ENCODE data around the gene GCNA. TPM values are rescaled to one million over a fixed set of nuclear protein-coding genes. Genes with fewer than 3 reads are reported as not detected.

Gene GCNA, protein sequence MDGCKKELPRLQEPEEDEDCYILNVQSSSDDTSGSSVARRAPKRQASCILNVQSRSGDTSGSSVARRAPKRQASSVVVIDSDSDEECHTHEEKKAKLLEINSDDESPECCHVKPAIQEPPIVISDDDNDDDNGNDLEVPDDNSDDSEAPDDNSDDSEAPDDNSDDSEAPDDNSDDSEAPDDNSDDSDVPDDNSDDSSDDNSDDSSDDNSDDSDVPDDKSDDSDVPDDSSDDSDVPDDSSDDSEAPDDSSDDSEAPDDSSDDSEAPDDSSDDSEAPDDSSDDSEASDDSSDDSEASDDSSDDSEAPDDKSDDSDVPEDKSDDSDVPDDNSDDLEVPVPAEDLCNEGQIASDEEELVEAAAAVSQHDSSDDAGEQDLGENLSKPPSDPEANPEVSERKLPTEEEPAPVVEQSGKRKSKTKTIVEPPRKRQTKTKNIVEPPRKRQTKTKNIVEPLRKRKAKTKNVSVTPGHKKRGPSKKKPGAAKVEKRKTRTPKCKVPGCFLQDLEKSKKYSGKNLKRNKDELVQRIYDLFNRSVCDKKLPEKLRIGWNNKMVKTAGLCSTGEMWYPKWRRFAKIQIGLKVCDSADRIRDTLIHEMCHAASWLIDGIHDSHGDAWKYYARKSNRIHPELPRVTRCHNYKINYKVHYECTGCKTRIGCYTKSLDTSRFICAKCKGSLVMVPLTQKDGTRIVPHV
- 1 to 10 TPM; 2.7 to 3.5 TPM for total RNA-seq

DNA sequence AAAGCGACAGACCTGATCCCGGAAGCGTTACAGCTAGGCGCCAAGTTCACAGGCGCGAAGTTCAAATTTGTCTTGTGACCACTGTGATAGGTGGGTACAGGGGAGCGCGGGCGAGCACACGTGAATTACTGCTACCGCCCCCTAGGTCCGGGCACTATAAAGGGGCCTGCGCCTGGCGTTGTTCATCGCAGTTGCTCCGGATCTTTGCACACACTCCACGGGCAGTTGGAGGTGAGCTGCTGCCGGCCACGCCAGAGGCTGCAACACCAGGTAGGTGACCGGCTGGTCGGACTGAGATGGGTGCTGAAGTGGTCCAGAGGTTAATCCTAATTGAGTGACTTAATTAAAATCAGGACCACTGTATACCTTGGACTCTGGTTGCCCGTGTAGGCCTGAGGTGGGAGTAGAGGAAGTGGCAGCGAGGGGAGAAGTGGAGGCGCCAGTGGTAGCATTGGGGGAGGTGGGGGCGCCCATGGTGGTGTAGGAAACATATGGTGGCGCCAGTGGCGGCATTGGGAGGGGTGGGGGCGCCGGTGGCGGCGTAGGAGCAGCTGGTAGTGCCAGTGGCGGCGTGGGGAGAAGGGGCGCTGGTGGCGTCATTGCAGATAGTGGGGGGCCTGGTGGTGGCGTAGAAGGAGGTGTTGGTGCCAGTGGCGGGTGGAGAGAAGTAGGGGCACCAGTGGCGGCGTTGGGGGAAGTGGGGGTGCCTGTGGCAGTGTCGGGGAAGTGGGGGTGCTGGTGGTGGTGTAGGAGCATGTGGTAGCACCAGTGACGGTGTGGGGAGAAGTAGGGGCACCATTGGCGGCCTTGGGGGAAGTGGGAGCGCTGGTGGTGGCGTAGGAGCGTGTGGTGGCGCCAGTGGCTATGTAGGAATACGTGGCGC, at the start of gene GCNA:
Gene GCNA, plus strand, starts transcription at position 185 of the 883 bp plus-strand sequence. CDS start 2,385 bp downstream, outside the sequence.
- POLR2A ChIA-PET: no interaction called here
- CTCF ChIA-PET: no interaction called here

DNA sequence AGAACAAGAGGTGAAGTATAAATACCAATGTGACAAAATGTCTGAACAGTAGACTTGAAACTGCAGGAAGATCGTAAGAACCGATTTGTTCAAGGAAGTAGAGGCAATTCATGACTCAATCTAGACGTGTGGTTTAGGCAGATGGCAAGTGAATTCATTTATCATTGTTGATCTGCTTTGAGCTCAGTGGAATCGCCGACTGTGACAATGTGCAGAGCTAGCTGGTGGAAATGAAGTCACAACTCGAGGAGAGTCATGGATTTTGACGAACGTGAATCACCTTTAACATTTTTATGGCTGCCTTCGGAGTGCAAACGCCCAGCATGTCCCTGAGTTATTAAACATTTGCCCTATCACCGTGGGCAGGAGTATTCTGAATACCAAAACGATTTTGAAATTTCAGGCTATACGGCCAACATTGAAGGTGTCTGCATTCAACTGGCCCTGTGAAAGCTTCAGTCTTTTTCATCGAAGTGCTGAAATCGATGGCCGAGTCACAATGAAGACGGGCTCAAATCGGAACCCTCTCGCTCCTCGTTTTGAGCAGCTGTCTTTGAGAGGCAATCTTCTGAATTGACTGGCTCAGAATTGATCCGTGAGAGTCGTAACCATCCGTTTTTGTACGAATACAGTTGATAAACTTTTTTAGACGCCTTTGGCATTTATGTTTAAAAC, 46.0 kb upstream of the GCNA start:
- POLR2A ChIA-PET: interaction anchor here (0.5 to 4.7 kb wide), 9 partner anchors 11 to 281 kb away, joined by 3 to 61 read pairs (median 5); partner anchors contain the start of genes CXCR3, NONO and TAF1
- CTCF ChIA-PET: interaction anchor here (1.5 to 2.6 kb wide), 2 partner anchors 10 to 166 kb away, joined by 4 to 9 read pairs; partner anchors contain the start of gene TAF1

DNA sequence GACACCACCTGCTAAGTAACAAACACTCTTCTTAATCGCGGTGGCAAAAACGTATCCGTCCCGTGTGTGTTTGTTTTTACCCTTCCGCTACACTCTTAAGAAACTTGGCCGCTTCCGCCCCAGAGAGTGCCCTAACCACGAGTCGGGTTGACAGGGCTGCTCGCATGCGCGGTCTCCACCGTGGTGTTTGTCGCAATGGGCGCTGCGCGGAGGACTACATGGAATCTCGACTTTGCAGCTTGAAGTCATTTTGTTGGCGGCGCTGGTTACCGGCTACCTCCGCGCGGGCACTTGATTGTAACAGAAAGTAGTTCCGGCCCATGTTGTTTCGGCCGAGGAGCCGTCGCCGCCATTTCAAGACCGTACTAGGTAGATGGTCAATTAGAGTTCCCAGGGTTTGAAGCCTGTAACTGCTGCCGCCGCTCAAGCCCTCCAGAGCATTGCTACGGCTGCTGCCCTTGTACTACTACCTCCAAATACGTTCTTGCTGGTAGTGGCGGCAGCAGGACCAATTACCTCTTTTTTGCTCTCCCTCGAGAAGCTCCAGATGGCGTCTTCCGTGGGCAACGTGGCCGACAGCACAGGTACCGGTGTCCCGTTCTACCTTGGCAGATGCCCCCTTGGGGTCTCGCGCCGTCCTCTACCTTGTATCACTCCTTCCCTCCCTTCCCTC, 45.3 kb upstream of the GCNA start, which contains the start of gene OGT:
Gene OGT, plus strand, starts transcription at position 352 of the 673 bp plus-strand sequence. Its CDS starts 196 bp downstream, at position 548.
- ChIA-PET POLR2A (interaction anchor here (0.5 to 4.7 kb wide), 10 partner anchors 10 to 281 kb away, joined by 3 to 61 read pairs (median 6); partner anchors contain the start of genes CXCR3, NONO and TAF1), CTCF (interaction anchor here (1.5 to 2.6 kb wide), 2 partner anchors 9 to 167 kb away, joined by 4 to 9 read pairs; partner anchors contain the start of gene TAF1)

DNA sequence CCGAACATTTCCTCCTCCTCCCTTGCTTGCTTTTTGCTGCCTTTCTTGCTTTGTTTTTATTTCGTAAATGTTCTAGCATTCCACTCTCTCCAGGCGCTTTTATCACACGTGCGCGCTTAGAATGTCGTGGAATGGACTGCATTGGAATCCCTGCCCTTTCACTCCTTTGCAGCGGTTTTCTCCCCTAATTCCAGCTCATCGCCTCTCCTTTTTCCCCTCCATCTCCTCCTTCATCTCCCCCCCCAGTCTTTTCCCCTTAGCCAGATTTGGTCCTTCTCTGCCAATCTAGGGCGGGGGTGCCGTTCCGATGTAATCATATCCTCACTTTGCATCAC, 44.8 kb upstream of the GCNA start:
- CTCF ChIA-PET: interaction anchor here (1.4 to 2.6 kb wide), 2 partner anchors 9 to 83 kb away, joined by 5 to 9 read pairs; no protein-coding TSS in a partner anchor

DNA sequence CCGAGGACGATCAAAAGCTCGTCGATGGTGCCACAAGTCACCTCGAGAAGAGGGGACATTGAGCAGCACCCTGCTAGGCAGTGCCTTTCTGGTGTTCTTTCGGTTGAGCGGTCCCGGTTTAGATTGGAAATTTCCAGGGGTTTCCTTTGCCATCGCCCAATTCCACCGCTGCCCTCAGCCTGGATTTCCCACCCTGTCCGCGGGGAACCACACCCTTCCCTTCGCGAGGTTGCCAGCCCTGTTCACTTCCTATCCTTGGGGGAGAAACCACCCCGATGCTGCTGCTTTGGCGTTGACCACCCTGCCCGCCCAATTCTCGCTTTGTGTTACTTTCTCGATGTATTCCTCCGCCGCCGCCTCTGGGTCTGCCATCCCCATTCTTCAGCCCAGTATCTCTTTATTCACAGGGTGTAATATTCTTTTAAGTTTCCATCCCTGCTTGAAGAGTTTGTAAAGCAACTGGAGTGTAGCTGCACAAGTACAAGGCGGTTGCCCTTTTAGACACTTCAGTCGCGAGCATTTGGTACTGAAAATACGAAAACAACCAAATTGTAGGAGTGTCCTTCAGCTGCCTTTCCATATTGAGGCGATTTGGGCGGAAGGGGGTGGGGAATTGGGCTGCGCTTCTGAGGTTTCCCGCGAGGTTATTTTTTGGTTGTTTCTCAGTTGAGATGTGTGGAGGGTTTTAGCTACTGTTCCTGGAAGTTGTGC, 44.2 kb upstream of the GCNA start:
- ChIA-PET CTCF (interaction anchor here (1.4 to 2.6 kb wide), 2 partner anchors 8 to 83 kb away, joined by 5 to 9 read pairs; no protein-coding TSS in a partner anchor), POLR2A (interaction anchor here (0.5 to 4.7 kb wide), 8 partner anchors 9 to 337 kb away, joined by 3 to 61 read pairs (median 4); partner anchors contain the start of genes CXCR3, NONO and TAF1)

More for the DNA sequence above, 44.8 kb upstream of the GCNA start:
- POLR2A ChIA-PET: interaction anchor here (1.2 to 4.7 kb wide), 7 partner anchors 10 to 250 kb away, joined by 3 to 61 read pairs (median 6); partner anchors contain the start of genes CXCR3 and NONO

DNA sequence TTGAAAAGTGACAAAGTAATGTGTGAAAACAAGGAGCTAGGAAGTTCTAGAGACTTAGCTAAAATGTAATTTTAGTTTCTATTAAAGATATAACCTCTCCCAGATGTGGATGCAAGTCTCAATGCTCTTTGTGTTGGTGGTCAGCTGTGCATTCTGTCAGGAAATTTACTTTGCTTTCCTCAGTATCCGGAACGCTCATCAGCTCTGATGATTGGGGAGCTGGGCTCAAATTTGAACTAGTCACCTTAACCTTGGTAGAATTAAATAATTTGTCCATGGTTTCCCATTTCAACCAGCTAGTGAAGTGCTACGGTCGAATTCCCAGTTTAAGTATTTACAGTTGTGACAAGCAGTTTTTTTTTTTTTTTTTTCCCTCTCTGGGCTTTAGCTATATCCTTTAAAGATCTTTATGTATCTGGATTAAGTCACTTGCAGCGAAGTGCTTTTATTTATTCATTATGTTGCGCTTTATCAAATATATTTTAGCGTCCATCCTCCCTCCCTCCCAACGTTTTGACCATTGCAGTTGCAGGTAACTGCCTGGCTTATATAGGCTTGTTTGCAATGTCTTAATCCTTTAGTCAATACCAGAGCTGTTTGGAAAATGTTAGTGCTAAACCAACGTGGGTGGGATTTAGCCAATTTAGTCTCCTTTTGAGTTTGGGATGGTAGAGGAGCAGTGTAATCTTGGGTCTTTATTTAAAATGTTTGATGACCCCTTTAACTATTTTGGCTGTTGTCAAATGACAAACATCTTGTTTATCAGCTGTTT, 43.3 kb upstream of the GCNA start:
- ChIA-PET CTCF (interaction anchor here (1.4 kb wide), 1 partner anchor 82 kb away, joined by 5 read pairs; no protein-coding TSS in a partner anchor), POLR2A (interaction anchor here (0.5 to 4.7 kb wide), 9 partner anchors 8 to 338 kb away, joined by 3 to 61 read pairs (median 5); partner anchors contain the start of genes CXCR3, NONO and TAF1)

DNA sequence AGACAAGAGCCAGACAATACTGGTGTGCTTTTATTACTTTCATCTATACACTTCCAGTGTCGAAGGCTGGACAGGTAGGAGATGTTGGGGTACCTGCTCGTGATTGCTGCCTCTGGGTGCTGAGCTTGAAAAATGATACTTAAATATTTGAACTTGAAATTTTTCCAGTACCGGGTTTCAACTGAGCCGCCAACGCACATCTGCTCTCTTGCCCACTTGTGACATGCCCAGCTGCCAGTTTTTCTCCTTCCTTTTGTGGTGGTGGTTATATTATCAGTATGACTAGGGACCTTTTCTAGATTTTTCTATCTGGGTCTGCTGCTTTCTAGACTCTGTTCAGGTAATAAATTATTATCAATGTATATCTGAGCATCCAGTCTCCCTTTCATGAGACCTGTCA, 42.0 kb upstream of the GCNA start:
- POLR2A ChIA-PET: interaction anchor here (0.6 to 0.9 kb wide), 3 partner anchors 16 to 739 kb away, joined by 3 to 6 read pairs (median 3); partner anchors contain the start of gene CXCR3
- CTCF ChIA-PET: no interaction called here

DNA sequence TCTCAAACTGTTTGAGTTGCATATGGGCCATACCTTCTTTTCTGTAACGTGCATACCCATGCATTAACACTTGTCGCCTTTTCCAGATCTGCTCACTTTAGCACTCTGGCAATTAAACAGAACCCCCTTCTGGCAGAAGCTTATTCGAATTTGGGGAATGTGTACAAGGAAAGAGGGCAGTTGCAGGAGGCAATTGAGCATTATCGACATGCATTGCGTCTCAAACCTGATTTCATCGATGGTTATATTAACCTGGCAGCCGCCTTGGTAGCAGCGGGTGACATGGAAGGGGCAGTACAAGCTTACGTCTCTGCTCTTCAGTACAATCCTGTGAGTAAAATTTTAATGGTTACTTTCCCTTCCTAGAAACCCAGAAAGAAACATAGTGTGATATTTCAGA, 40.5 kb upstream of the GCNA start:
- CTCF ChIA-PET: no interaction called here

DNA sequence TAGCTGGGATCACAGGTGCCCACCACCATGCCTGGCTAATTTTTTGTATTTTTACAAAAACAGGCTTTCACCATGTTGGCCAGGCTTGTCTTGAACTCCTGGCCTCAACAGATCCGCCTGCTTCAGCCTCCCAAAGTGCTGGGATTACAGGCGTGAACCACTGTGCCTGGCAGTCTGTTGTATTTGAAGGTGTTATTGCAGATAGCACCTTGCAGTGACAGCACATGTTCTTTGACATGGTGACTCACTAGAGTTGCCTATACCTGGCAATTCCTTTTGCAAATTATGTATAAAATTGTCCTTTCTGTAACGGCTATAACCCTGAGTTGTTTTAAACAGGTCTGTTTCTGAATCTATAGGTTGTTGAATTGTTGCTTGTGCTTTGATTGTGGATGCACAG, 37.4 kb upstream of the GCNA start:
- CTCF ChIA-PET: interaction anchor here (0.6 to 2.4 kb wide), 2 partner anchors 8 to 137 kb away, joined by 3 to 9 read pairs; partner anchors contain the start of gene OGT
- POLR2A ChIA-PET: interaction anchor here (5.1 kb wide), 1 partner anchor 8 kb away, joined by 61 read pairs; the partner anchor contains the start of gene OGT

More for the DNA sequence above, 40.5 kb upstream of the GCNA start:
- POLR2A ChIA-PET: no interaction called here

DNA sequence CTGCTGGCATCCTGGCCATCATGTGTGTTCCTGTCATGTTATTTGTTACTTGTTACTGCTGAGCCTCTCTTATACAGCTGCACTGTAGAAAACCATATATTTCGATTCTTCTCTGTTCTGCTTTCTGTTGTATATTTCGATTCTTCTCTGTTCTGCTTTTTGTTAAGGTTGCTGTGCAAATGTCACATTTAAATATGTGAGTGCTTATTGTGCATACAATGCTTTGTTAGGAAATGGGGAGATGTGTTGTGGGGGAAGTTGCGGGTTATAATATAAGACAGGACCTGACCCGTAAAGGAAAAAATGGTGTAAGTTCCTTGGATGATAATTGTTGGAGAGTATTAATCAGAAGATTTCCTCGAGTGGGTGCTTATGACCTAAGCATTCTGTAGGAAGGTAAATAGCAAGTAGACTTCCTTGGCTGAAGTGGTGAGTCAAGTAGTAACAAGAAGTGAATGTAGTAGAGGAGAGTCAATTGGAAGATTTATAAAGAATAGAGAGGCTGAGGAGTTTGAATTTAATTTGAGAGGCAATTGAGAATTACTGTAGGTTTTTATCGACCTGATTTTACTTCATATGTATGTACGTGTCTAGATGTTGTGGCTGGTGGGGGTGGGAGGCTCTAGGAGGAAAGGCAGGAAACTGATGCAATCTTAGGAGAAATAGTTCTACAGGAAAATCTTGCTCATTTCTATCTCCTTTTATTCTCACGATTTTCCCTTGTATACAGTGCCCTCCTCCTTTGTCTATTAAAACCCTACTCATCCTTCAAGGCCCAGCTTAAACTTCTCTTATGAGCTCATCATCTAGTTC, 36.8 kb upstream of the GCNA start:
- POLR2A ChIA-PET: interaction anchor here (1.0 to 5.1 kb wide), 2 partner anchors 9 kb away, joined by 4 to 61 read pairs; partner anchors contain the start of gene OGT
- CTCF ChIA-PET: interaction anchor here (0.6 to 2.4 kb wide), 2 partner anchors 8 to 138 kb away, joined by 3 to 9 read pairs; partner anchors contain the start of gene OGT

DNA sequence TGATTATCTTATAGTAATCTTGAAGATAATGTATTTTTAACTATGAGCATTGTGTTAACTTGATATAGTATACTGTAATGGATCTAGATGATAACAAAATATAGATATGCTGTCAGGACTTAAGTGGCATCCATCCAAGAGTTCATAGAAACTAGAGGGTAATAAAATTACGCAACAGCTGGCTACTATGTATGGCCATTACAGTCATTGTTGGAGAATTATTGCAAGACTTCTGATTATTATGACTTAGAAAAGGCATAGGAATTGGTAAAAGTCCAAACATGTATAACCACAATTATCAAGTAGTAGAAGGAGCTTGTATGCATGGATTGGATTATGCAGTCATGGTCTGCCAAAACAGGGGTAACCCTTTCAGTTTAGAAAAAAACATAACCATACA, 35.8 kb upstream of the GCNA start:
- POLR2A ChIA-PET: interaction anchor here (1.0 to 5.1 kb wide), 2 partner anchors 8 to 10 kb away, joined by 4 to 61 read pairs; partner anchors contain the start of gene OGT
- CTCF ChIA-PET: interaction anchor here (1.3 to 2.4 kb wide), 3 partner anchors 9 to 80 kb away, joined by 3 to 9 read pairs (median 3); partner anchors contain the start of gene OGT

DNA sequence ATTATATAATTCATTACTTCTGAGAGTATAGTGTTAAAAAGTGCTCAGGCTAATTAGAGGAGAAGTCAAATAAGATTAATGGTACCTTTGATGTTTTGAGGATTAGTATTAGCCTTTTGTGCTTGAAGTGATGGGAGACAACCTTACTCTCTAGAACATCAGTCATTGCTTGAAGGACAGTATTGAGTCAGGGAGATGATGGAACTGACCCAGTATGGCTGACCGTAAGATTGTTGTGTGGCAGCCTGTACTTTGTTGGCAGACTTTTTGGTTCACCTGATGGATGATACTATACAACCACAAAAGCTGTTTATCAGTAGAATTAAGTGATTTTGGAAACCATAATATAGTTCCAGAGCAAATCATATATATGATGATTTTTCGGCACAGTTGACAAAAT, 35.4 kb upstream of the GCNA start:
- ChIA-PET CTCF (interaction anchor here (1.3 to 2.4 kb wide), 3 partner anchors 10 to 80 kb away, joined by 3 to 9 read pairs (median 3); partner anchors contain the start of gene OGT), POLR2A (interaction anchor here (0.5 to 5.1 kb wide), 2 partner anchors 10 to 27 kb away, joined by 4 to 61 read pairs; partner anchors contain the start of gene OGT)

DNA sequence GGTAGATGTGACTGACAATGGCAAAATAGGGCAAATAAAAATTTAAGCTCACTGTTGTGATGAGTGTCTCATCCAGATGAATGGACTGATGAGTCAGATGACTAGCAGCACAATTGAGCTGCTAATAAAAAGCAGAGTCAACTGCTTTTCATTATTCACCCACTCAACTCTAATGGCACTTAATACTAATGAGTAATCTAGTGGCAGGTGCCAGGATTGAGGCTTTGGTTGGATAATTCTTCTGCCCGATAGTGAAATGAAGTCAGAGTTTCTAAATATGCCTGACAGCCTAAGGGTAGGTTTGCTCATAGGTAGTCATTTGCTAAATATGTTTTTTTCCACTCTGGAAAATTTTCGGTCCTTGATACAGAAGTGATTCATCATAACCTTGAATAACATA, 34.9 kb upstream of the GCNA start:
- POLR2A ChIA-PET: interaction anchor here (0.5 to 5.1 kb wide), 2 partner anchors 11 to 28 kb away, joined by 4 to 61 read pairs; partner anchors contain the start of gene OGT
- CTCF ChIA-PET: interaction anchor here (1.3 to 2.4 kb wide), 3 partner anchors 10 to 79 kb away, joined by 3 to 9 read pairs (median 3); partner anchors contain the start of gene OGT

DNA sequence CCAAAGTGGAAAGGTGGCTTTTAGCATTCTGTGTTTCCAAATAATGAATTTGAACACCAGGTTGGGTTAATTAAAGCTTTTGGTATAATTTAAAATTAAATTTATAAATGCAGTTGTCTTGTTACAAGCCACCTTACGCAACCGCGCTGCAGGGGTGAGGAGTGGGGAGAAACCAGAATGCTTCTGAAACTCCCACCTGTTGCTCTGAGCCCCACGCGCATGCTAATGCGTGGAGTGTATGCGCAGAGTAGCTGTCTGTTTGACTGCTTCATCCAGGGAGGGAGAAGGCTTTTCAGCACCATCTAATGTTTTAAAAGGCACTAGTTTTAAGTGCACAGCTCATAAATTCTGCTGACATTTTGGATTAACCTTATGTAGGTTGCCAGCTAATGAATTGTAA, 32.9 kb upstream of the GCNA start:
- CTCF ChIA-PET: no interaction called here
- POLR2A ChIA-PET: interaction anchor here (5.1 kb wide), 1 partner anchor 13 kb away, joined by 61 read pairs; the partner anchor contains the start of gene OGT
